WTC11 (cell line): ENCODE results near the gene TRABD2A.

Experiments
- CREB1 ChIP-seq: sonication (generic); formaldehyde crosslinking; IDR thresholded peaks from 2 replicates; pipeline ENCODE4 v1.8.0; 2023; ENCODE audit warnings: mild to moderate bottlenecking, missing genetic modification reagents
- ELF4 ChIP-seq: sonication (generic); formaldehyde crosslinking; IDR thresholded peaks from 2 replicates; pipeline ENCODE4 v1.8.1; 2022; ENCODE audit warnings: low read depth, mild to moderate bottlenecking, moderate library complexity, missing genetic modification reagents
- FOXK1 ChIP-seq: sonication (generic); formaldehyde crosslinking; IDR thresholded peaks from 2 replicates; pipeline ENCODE4 v1.8.0; 2022; ENCODE audit warnings: mild to moderate bottlenecking, moderate library complexity, missing genetic modification reagents
- JUN ChIP-seq: sonication (generic); formaldehyde crosslinking; IDR thresholded peaks from 2 replicates; pipeline ENCODE4 v1.8.0; 2023; ENCODE audit warnings: mild to moderate bottlenecking, missing genetic modification reagents
- TEAD4 ChIP-seq: sonication (generic); formaldehyde crosslinking; IDR thresholded peaks from 2 replicates; pipeline ENCODE4 v1.8.0; 2022; ENCODE audit warnings: mild to moderate bottlenecking, missing genetic modification reagents
- ZNF232 ChIP-seq: sonication (generic); formaldehyde crosslinking; IDR thresholded peaks from 2 replicates; pipeline ENCODE4 v1.8.0; 2022; ENCODE audit warnings: mild to moderate bottlenecking, missing genetic modification reagents
- TF ChIP-seq, protein P1 (sequence below): fragments of 200-600 bp; IDR thresholded peaks from 2 replicates; pipeline ENCODE4 v1.8.0; 2022; ENCODE audit warnings: antibody characterized with exemption
- TF ChIP-seq, protein P2 (sequence below): sonication (generic); formaldehyde crosslinking; IDR thresholded peaks from 2 replicates; pipeline ENCODE4 v1.8.0; 2022; ENCODE audit warnings: mild to moderate bottlenecking, missing genetic modification reagents
- TF ChIP-seq, protein P3 (sequence below): sonication (generic); formaldehyde crosslinking; IDR thresholded peaks from 2 replicates; pipeline ENCODE4 v1.8.1; 2023; ENCODE audit warnings: mild to moderate bottlenecking, missing genetic modification reagents
- TF ChIP-seq, protein P4 (sequence below): sonication (generic); formaldehyde crosslinking; IDR thresholded peaks from 2 replicates; pipeline ENCODE4 v1.8.0; 2022; ENCODE audit warnings: missing genetic modification reagents
- TF ChIP-seq, protein P5 (sequence below): sonication (generic); formaldehyde crosslinking; IDR thresholded peaks from 2 replicates; pipeline ENCODE4 v1.8.1; 2022; ENCODE audit warnings: missing genetic modification reagents, borderline replicate concordance
- TF ChIP-seq, protein P6 (sequence below): fragments of 250-450 bp; sonication (Bioruptor Pico); IDR thresholded peaks from 2 replicates; pipeline ENCODE4 v2.1.2; 2022; ENCODE audit warnings: mild to moderate bottlenecking, moderate library complexity
- TF ChIP-seq, protein P7 (sequence below): sonication (generic); formaldehyde crosslinking; IDR thresholded peaks from 2 replicates; pipeline ENCODE4 v1.8.0; 2022; ENCODE audit warnings: mild to moderate bottlenecking, missing genetic modification reagents

DNA sequence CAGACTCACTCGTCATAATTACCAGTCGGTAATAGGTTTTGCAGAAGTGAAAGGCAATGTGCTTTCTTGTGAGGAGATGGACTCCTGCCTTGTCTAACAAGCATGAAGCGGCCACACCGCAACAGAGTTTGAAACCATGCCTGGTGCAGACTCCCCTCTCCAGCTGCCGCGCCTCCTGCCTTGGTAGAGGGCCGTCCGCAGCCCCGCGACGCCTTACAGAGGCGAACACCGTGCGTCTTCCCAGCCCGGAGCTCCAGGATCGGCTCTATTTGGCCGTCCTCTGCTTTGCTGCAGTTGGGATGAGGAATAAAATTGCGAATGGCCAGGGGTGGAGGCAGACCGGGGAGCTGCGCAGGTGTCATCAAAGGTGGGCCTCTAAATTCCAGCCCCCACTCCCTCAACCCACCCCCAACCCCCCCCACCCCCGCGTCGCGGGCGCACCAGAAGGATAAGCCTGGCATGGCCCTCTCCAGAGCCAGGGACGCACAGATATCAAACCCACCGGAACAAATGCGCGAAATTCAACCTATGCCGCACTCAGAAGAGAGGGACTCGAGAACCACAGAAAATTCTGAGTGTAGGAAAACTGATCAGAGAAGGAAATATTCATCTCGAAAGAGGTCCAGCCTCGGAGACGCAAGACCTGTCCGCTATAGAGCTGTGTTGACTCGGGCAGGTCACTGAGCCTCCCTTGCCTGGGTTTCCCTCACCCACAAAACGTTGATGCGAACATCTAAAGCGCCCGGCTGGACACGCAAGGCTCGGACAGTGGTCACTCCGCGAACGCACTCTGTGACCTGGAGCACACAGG, 1.1 kb downstream of the TRABD2A start:
- TF ChIP-seq, protein P1, sequence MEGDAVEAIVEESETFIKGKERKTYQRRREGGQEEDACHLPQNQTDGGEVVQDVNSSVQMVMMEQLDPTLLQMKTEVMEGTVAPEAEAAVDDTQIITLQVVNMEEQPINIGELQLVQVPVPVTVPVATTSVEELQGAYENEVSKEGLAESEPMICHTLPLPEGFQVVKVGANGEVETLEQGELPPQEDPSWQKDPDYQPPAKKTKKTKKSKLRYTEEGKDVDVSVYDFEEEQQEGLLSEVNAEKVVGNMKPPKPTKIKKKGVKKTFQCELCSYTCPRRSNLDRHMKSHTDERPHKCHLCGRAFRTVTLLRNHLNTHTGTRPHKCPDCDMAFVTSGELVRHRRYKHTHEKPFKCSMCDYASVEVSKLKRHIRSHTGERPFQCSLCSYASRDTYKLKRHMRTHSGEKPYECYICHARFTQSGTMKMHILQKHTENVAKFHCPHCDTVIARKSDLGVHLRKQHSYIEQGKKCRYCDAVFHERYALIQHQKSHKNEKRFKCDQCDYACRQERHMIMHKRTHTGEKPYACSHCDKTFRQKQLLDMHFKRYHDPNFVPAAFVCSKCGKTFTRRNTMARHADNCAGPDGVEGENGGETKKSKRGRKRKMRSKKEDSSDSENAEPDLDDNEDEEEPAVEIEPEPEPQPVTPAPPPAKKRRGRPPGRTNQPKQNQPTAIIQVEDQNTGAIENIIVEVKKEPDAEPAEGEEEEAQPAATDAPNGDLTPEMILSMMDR, result no peak
- TF ChIP-seq, protein P2, sequence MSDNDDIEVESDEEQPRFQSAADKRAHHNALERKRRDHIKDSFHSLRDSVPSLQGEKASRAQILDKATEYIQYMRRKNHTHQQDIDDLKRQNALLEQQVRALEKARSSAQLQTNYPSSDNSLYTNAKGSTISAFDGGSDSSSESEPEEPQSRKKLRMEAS (CRISPR knock-in tag), result no peak
- TF ChIP-seq JUN (CRISPR knock-in tag), result no peak
- TF ChIP-seq, protein P3, sequence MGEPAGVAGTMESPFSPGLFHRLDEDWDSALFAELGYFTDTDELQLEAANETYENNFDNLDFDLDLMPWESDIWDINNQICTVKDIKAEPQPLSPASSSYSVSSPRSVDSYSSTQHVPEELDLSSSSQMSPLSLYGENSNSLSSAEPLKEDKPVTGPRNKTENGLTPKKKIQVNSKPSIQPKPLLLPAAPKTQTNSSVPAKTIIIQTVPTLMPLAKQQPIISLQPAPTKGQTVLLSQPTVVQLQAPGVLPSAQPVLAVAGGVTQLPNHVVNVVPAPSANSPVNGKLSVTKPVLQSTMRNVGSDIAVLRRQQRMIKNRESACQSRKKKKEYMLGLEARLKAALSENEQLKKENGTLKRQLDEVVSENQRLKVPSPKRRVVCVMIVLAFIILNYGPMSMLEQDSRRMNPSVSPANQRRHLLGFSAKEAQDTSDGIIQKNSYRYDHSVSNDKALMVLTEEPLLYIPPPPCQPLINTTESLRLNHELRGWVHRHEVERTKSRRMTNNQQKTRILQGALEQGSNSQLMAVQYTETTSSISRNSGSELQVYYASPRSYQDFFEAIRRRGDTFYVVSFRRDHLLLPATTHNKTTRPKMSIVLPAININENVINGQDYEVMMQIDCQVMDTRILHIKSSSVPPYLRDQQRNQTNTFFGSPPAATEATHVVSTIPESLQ (CRISPR knock-in tag), result no peak
- TF ChIP-seq, protein P4, sequence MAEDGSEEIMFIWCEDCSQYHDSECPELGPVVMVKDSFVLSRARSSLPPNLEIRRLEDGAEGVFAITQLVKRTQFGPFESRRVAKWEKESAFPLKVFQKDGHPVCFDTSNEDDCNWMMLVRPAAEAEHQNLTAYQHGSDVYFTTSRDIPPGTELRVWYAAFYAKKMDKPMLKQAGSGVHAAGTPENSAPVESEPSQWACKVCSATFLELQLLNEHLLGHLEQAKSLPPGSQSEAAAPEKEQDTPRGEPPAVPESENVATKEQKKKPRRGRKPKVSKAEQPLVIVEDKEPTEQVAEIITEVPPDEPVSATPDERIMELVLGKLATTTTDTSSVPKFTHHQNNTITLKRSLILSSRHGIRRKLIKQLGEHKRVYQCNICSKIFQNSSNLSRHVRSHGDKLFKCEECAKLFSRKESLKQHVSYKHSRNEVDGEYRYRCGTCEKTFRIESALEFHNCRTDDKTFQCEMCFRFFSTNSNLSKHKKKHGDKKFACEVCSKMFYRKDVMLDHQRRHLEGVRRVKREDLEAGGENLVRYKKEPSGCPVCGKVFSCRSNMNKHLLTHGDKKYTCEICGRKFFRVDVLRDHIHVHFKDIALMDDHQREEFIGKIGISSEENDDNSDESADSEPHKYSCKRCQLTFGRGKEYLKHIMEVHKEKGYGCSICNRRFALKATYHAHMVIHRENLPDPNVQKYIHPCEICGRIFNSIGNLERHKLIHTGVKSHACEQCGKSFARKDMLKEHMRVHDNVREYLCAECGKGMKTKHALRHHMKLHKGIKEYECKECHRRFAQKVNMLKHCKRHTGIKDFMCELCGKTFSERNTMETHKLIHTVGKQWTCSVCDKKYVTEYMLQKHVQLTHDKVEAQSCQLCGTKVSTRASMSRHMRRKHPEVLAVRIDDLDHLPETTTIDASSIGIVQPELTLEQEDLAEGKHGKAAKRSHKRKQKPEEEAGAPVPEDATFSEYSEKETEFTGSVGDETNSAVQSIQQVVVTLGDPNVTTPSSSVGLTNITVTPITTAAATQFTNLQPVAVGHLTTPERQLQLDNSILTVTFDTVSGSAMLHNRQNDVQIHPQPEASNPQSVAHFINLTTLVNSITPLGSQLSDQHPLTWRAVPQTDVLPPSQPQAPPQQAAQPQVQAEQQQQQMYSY, result no peak
- TF ChIP-seq, protein P5, sequence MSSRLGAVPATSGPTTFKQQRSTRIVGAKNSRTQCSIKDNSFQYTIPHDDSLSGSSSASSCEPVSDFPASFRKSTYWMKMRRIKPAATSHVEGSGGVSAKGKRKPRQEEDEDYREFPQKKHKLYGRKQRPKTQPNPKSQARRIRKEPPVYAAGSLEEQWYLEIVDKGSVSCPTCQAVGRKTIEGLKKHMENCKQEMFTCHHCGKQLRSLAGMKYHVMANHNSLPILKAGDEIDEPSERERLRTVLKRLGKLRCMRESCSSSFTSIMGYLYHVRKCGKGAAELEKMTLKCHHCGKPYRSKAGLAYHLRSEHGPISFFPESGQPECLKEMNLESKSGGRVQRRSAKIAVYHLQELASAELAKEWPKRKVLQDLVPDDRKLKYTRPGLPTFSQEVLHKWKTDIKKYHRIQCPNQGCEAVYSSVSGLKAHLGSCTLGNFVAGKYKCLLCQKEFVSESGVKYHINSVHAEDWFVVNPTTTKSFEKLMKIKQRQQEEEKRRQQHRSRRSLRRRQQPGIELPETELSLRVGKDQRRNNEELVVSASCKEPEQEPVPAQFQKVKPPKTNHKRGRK (CRISPR knock-in tag), result no peak
- TF ChIP-seq FOXK1 (CRISPR knock-in tag), result no peak
- TF ChIP-seq ZNF232 (CRISPR knock-in tag), result no peak
- TF ChIP-seq, protein P6, sequence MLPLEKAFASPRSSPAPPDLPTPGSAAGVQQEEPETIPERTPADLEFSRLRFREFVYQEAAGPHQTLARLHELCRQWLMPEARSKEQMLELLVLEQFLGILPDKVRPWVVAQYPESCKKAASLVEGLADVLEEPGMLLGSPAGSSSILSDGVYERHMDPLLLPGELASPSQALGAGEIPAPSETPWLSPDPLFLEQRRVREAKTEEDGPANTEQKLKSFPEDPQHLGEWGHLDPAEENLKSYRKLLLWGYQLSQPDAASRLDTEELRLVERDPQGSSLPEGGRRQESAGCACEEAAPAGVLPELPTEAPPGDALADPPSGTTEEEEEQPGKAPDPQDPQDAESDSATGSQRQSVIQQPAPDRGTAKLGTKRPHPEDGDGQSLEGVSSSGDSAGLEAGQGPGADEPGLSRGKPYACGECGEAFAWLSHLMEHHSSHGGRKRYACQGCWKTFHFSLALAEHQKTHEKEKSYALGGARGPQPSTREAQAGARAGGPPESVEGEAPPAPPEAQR (CRISPR knock-in tag), result no peak
- TF ChIP-seq ELF4 (CRISPR knock-in tag), result no peak
- no peak for TF ChIP-seq CREB1 (CRISPR knock-in tag)
- no peak for TF ChIP-seq TEAD4 (CRISPR knock-in tag)
- TF ChIP-seq, protein P7, sequence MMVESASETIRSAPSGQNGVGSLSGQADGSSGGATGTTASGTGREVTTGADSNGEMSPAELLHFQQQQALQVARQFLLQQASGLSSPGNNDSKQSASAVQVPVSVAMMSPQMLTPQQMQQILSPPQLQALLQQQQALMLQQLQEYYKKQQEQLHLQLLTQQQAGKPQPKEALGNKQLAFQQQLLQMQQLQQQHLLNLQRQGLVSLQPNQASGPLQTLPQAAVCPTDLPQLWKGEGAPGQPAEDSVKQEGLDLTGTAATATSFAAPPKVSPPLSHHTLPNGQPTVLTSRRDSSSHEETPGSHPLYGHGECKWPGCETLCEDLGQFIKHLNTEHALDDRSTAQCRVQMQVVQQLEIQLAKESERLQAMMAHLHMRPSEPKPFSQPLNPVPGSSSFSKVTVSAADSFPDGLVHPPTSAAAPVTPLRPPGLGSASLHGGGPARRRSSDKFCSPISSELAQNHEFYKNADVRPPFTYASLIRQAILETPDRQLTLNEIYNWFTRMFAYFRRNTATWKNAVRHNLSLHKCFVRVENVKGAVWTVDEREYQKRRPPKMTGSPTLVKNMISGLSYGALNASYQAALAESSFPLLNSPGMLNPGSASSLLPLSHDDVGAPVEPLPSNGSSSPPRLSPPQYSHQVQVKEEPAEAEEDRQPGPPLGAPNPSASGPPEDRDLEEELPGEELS (CRISPR knock-in tag), result no peak
